Muscle of leg (tissue), 11 donors: ENCODE results near the gene SYCP3. TPM values are rescaled to one million over a fixed set of nuclear protein-coding genes. Genes with fewer than 3 reads are reported as not detected.
"Not testable (repeated sequence)": the region's sequence is repeated elsewhere in the genome, so short reads cannot be mapped to it uniquely, and the experiment has no call there.

Source experiments
- DNase-seq: peaks from one replicate; pipeline ENCODE4 v3.0.0; 2013
- H3K27ac ChIP-seq: one replicate; pipeline ENCODE4 v1.5.1; 2013; ENCODE audit warnings: mild to moderate bottlenecking, low read length, control low read depth
- H3K27me3 ChIP-seq: one replicate; pipeline ENCODE4 v1.6.1; 2013; ENCODE audit warnings: low read length; ENCODE audit not compliant: control insufficient read depth, insufficient read depth
- H3K36me3 ChIP-seq: one replicate; pipeline ENCODE4 v1.6.1; 2013; ENCODE audit warnings: low read length; ENCODE audit not compliant: control insufficient read depth, insufficient read depth
- H3K4me1 ChIP-seq: one replicate; pipeline ENCODE4 v1.6.1; 2013; ENCODE audit warnings: low read length; ENCODE audit not compliant: control insufficient read depth, insufficient read depth
- H3K4me3 ChIP-seq: one replicate; pipeline ENCODE4 v1.5.1; 2013; ENCODE audit warnings: low read length, control low read depth
- H3K9me3 ChIP-seq: replicated peaks from 2 replicates; pipeline ENCODE4 v1.6.1; 2013; ENCODE audit warnings: low read depth, low read length; ENCODE audit not compliant: control insufficient read depth
- WGBS: methylation state at CpG from one replicate; pipeline ENCODE4 v1.1.5; 2013; ENCODE audit warnings: missing lambda C conversion rate; ENCODE audit not compliant: insufficient coverage; 5-methylcytosine and 5-hydroxymethylcytosine counted together
- polyA plus RNA-seq, 8 donors: library from polyadenylated mRNA; unstranded; fragments of 120-200 nt; gene quantifications; one replicate each; pipeline versions ENCODE4 v1.2.1 to v1.2.3, GENCODE V29; 2013; ENCODE audit warnings: inconsistent platforms in 1 of 8, low replicate concordance in 1 of 8; ENCODE audit not compliant: insufficient read length in 8 of 8, insufficient read depth in 1 of 8
- total RNA-seq: library from RNA; stranded (reverse); fragments of 120-200 nt; gene quantifications from one replicate; pipeline ENCODE4 v1.2.4, GENCODE V29; 2013

The SYCP3 gene
- total and polyA plus RNA-seq, 9 donors = 0.13 to 1.3 (median 0.67) TPM

DNA sequence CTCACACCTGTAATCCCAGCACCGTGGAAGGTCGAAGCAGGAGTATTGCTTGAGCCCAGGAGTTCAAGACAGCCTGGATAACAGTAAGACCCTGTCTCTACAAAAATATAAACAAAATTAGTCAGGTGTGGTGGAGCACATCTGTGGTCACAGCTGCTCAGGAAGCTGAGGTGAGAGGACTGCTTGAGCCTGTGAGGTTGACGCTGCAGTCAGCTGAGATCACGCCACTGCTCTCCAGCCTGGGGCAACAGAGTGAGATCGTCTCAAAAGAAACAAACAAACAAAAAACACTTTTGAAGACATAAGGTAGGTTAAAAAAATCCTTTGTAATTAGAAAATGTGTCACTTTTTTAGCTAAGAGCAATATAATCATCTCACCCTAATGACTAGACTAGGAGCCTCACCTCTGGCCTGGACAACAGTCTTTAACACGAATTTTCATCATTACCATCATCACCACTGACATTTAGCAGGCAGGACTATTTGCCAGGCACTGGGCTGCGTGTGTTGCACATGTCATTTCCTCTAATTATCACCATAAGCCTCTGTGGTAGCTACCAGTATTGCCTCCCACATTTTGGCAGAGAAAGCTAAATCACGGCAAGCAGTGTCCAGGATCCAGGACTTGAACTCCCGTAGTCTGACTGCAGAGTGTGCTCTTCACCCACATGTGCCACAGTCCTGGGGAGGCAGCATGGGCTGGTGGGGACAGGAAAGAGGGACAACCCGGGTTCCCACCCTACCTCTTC lies 4.6 kb upstream of the SYCP3 start:
- Histone ChIP-seq H3K27ac (no peak overlapping the region), H3K9me3 (no peaks in the 10 kb centered on the region), H3K4me3 (no peak overlapping the region), H3K36me3 (peaks cover 35% of the 10 kb centered on the region), H3K27me3 (no peaks in the 10 kb centered on the region), H3K4me1 (peaks cover 3% of the 10 kb centered on the region)
- WGBS = 55% methylated on average over 2 of the region's 10 CpGs
- DNase-seq = no peak

DNA sequence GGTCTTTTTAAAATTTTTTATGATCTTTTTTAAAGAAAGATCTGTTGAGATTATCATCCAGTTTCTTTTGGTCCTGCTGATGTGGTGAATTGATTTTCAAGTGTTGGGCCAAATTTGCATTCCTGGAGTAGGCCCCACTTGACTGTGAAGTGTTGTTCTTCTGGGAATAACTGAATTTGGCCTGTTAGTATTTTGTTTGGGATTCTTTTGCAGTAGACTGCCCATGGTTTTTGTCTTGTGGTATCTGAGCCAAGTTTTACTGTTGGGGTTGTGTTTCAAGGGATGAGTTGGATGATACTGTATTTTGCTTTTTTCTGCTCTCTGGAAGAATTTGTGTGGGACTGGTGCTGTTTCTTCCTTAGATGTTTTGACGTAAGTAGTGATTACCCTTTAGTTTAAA lies 4.0 kb upstream of the SYCP3 start:
- DNase-seq = peak; percentile 30
- WGBS = no CpG with 5 or more reads among the region's 1 CpG
- peaks cover 3% of the 10 kb centered on the region for H3K4me1 ChIP-seq
- no peak overlapping the region for H3K4me3 ChIP-seq
- no peak overlapping the region for H3K27ac ChIP-seq
- peaks cover 36% of the 10 kb centered on the region for H3K36me3 ChIP-seq
- no peaks in the 10 kb centered on the region for H3K27me3 ChIP-seq
- no peaks in the 10 kb centered on the region for H3K9me3 ChIP-seq

DNA sequence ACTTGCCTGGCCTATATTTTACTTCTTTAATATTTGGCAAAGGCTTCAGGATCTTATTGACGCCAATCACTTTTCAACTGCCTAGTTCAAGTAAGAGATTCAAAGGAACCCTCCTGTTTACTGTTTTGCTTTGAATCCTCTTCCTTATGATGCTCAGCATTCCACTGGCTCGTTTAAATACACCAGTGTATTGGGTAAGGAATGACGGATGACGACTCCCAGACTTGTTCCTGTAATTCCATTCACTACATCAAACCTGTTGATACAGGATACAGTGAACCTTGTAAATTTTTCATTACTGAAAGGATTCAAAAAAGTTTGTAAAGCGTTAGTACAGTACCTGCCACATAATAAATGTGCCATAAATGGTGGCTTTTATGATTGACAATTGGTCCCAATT lies 1.7 kb upstream of the SYCP3 start:
- H3K27me3 ChIP-seq = no peaks in the 10 kb centered on the region
- no peak overlapping the region for H3K4me3 ChIP-seq
- no peak overlapping the region for H3K27ac ChIP-seq
- no peak for DNase-seq
- peaks cover 3% of the 10 kb centered on the region for H3K4me1 ChIP-seq
- WGBS = no CpG with 5 or more reads among the region's 5 CpGs
- H3K36me3 ChIP-seq = peaks cover 30% of the 10 kb centered on the region
- H3K9me3 ChIP-seq = no peaks in the 10 kb centered on the region

DNA sequence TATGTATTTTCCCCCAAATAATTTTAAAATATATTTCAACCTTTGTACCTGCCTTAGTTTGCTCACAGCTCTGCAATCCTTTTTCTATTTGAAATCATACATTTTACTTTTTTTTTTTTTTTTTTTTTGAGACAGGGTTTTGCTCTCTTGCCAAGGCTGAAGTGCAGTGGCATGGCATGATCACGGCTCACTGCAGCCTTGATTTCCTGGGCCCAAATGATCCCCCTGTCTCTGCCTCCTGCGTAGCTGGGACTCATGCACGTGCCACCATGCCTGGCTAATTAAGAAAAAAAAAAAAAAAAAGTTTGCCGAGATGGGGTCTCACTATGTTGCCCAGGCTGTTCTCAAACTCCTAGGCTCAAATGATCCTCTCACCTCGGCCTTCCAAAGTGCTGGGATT lies 1.3 kb upstream of the SYCP3 start:
- no peak overlapping the region for H3K4me3 ChIP-seq
- DNase-seq = no peak
- WGBS = 90% methylated on average over 5 of the region's 5 CpGs
- H3K27me3 ChIP-seq = no peaks in the 10 kb centered on the region
- peaks cover 3% of the 10 kb centered on the region for H3K4me1 ChIP-seq
- peaks cover 30% of the 10 kb centered on the region for H3K36me3 ChIP-seq
- no peaks in the 10 kb centered on the region for H3K9me3 ChIP-seq
- H3K27ac ChIP-seq = no peak overlapping the region

DNA sequence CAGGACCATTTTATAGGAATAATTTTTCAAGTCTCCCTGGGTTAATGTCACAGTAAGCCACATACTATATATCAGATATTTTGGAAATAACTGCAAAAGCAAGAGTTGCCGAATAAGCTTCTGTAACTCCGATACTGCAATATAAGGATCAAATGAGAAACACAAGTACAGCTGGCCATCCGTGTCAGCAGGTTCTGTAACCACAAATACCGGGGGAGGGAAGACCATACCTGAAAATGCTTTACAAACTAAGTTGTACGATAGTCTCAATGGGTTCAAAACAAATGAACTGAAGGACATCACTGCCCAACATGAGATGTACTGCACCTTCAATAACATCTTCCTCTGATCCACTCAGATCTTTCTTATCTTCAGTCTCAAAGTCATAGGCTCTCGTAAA lies 1.8 kb downstream of the SYCP3 start:
- 83% methylated on average over 4 of the region's 6 CpGs for WGBS

DNA sequence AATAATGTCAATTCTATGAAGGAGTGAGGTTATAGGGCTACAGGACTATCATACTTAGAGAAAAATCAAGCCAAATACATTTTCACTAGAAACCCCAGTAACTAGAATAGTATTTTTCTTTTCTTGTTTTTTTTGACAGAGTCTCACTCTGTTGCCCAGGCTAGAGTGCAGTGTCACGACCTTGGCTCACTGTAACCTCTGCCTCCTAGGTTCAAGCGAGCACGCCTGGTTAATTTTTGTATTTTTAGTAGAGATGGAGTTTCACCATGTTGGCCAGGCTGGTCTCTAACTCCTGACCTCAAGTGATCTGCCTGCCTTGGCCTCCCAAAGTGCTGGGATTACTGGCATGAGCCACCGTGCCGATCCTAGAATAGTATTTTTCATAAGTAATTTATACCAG lies 4.8 kb downstream of the SYCP3 start:
- H3K36me3 ChIP-seq = peaks cover 15% of the 10 kb centered on the region
- H3K27ac ChIP-seq, H3K9me3 ChIP-seq, H3K27me3 ChIP-seq, H3K4me3 ChIP-seq, H3K4me1 ChIP-seq, DNase-seq: not testable (repeated sequence)
- WGBS = no CpG with 5 or more reads among the region's 5 CpGs

More for the DNA sequence above, 1.8 kb downstream of the SYCP3 start:
- no peaks in the 10 kb centered on the region for H3K4me1 ChIP-seq
- H3K36me3 ChIP-seq = peaks cover 20% of the 10 kb centered on the region
- no peaks in the 10 kb centered on the region for H3K27me3 ChIP-seq
- H3K4me3 ChIP-seq = no peak overlapping the region
- no peak for DNase-seq
- H3K27ac ChIP-seq = no peak overlapping the region
- H3K9me3 ChIP-seq = no peaks in the 10 kb centered on the region

DNA sequence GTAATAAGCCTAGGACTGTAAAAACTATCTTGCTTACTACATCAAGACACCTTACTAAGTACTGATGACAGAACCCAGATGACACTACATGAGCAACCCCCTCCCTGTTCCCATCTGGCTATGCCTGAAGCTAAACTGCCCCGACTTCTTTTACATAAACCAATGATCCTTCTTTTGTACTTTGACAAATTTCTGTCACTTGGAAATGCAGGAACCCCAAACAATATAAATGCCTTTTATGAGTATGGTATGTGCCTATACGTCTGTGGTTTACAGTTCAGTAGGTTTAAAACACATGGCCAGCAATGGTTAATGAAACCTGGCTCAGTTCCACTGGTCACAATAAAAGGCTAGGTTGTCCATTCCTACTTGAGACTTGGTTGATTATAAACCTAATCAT lies 6.1 kb downstream of the SYCP3 start:
- Histone ChIP-seq H3K27ac (no peak overlapping the region), H3K36me3 (peaks cover 7% of the 10 kb centered on the region), H3K27me3 (no peaks in the 10 kb centered on the region), H3K9me3 (no peaks in the 10 kb centered on the region), H3K4me3 (no peak overlapping the region), H3K4me1 (no peaks in the 10 kb centered on the region)
- no CpG with 5 or more reads among the region's 2 CpGs for WGBS
- DNase-seq = no peak

DNA sequence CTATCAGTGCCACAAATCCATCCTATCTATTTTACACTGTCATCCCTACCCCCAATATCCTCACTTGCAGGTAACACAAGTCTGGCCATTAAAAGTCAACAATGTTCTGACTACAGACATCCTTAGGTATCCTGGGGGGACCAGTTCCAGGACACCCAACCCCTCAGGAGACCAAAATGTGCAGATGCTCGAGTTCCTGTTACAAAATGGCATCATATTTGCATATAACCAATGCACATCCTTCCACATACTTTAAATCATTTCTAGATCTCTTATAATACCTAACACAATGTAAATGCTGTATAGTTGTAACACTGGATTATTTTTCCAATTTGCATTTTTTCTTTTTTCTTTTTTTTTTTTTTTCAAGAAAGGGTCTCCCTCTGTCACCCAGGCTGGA lies 6.9 kb downstream of the SYCP3 start:
- Histone ChIP-seq H3K36me3 (peaks cover 4% of the 10 kb centered on the region), H3K27me3 (no peaks in the 10 kb centered on the region), H3K9me3 (no peaks in the 10 kb centered on the region), H3K4me3 (no peak overlapping the region), H3K27ac (no peak overlapping the region), H3K4me1 (no peaks in the 10 kb centered on the region)
- no CpG with 5 or more reads among the region's 1 CpG for WGBS
- no peak for DNase-seq

DNA sequence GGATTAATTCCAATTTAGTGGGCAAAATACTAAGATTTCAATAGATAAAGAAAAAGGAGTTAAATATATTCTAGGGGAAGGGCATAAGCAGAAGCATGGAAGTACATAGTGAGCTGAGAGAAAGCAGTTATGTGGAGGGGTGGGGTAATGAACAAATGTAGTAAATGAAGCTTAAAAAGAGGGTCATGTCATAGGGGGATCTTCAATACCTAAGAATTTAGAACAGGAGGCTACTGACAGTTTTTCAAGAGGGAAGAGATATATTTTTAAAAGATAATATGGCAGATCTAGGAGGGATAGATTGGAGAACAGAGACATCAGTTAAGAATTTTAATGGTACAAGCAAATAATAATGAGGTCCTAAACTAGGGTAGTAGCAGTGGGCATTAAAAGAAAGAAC lies 9.4 kb downstream of the SYCP3 start:
- no peak for DNase-seq
- Histone ChIP-seq H3K36me3 (peaks cover 6% of the 10 kb centered on the region), H3K4me3 (no peak overlapping the region)

DNA sequence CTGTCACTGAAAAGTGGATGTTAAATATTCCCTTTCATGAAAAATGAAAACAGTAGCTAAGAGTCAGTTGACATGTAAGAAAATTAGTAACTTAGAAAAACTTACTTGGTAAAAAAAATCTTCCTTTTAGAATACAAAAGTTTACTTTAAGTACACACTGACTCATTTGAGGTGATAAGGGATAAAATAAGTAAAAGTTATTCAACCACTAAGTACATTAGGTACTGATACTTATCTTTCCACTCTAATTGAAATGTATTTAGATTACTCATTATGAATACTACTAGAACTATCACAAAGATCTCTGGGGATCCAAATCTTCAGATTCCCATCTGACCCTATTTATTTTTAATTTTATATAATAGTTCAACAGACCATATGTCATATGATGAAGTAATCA lies 12.2 kb downstream of the SYCP3 start:
- no peak overlapping the region for H3K27ac ChIP-seq
- H3K36me3 ChIP-seq = peaks cover 2% of the 10 kb centered on the region
- H3K9me3 ChIP-seq = no peaks in the 10 kb centered on the region
- no peak for DNase-seq
- no peak overlapping the region for H3K4me3 ChIP-seq
- H3K27me3 ChIP-seq = no peaks in the 10 kb centered on the region
- no peaks in the 10 kb centered on the region for H3K4me1 ChIP-seq

More for the DNA sequence above, 9.4 kb downstream of the SYCP3 start:
- H3K9me3 ChIP-seq = no peaks in the 10 kb centered on the region
- no peaks in the 10 kb centered on the region for H3K27me3 ChIP-seq
- H3K27ac ChIP-seq = no peak overlapping the region
- no peaks in the 10 kb centered on the region for H3K4me1 ChIP-seq

DNA sequence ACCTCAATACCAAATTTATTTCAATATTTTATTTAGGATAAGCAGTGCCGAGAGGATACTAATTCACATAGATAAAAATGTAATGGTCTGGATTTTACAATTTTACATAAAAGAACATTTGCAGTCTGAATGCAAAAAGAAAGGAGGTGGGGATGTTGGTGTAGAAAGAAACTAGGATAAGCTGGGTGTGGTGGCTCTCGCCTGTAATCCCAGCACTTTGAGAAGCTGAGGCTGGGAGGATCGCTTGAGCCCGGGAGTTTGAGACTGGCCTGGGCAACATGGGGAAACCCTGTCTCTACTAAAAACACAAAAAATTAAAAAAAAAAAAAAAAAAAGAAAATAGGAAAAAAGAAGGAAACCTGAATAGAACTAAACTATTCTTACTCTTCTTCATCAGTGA lies 16.9 kb downstream of the SYCP3 start:
- no peaks in the 10 kb centered on the region for H3K9me3 ChIP-seq

More for the DNA sequence above, 16.9 kb downstream of the SYCP3 start:
- Histone ChIP-seq H3K27ac (no peak overlapping the region), H3K36me3 (peaks cover 2% of the 10 kb centered on the region), H3K4me3 (no peak overlapping the region), H3K27me3 (no peaks in the 10 kb centered on the region), H3K4me1 (no peaks in the 10 kb centered on the region)
- WGBS = no CpG with 5 or more reads among the region's 4 CpGs
- DNase-seq = no peak
